GM18508 (cell line): ENCODE results near the gene RGS9.

Experiments used
- ATAC-seq: cut with Tn5 transposase; IDR thresholded peaks from one replicate; pipeline ENCODE4 v1.9.1; 2021; ENCODE audit warnings: moderate number of reproducible peaks; ENCODE audit not compliant: insufficient read depth, unreplicated experiment

The RGS9 gene

GRCh38 chr17:65154770-65155589, 17.8 kb downstream of the RGS9 start:
- peak; percentile 83 for ATAC-seq

GRCh38 chr17:65155622-65156021, 18.5 kb downstream of the RGS9 start:
- ATAC-seq, result peak; percentile 29

DNA sequence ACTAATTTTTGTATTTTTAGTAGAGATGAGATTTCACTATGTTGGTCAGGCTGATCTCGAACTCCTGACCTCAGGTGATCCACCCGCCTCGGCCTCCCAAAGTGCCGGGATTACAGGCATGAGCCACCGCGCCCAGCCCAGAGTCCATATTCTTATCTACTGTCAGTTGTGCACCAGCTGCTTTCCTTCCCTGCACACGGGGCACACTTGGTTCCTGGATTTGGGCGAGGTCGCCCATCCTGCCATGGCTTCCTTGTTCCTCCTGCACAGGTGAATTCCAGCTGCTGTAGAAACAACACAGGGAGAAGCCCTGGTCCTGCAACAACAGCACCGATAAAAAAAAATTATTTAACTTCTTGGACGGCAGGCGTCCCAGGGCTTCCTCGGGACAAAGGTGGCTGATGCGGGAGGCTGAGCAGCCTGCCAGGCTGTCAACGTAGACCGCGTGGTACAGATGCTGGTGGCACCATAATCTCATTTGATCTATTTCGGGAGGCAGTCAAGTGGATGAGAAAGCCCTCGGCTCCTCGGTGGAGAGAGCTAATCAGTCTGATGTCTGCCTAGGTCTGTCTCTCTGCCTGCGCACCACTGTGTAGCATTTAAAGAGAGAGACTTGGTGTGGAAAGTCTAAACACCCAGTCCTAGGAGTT, 19.1 kb downstream of the RGS9 start:
- no peak for ATAC-seq

DNA sequence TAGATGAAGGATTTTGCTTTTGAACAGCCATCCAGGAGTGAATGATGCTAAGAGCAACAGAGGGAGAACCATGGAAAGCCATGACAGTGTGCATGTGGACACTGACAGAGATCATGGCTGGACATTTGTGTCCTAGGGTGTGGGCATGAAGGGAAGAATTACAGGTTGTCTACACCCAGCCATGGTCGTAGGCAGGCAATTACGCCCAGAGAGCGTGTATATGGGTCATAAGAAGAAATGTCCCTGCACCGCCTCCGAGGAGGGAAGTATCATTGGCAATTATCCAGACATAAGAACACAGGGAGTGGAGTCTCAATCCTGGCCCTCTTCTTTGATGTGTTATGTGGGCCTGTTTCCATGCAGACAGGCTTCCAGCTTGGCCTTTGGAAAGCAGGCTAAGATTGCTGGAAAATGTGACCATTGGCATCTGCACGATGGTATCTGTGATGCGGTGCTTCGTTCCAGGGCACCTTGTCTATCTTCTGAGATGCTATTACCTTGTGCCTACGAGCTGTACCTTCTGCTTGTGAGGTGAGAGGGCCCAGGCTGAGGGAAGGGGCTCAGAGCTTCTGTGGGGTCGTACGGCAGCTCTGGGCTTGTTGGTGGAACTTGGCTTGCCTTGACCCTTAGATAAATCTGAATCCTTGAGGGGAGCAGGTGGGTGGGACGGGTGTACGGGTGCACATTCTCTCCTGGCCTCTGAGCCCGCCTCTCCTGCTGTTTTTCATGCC, 19.8 kb downstream of the RGS9 start:
- no peak for ATAC-seq

DNA sequence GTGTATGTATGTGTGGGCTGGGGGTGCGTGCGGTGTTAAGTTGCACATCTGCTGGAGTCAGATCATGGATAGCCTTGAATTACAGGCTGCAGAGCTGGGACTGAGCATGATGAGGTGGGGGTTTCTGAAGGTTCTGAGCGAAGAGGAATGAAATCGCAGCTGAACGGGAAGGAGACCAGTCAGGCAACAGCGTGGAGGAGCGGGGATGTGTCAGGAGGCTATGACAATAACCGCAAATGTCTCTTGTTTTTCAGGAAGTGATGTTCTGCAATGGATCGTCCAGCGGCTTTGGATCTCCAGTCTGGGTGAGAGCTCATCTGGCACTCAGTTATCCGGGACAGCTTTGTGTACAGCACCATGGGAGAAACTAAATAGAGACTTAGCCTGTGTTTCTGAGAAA, 20.9 kb downstream of the RGS9 start:
- no peak for ATAC-seq

DNA sequence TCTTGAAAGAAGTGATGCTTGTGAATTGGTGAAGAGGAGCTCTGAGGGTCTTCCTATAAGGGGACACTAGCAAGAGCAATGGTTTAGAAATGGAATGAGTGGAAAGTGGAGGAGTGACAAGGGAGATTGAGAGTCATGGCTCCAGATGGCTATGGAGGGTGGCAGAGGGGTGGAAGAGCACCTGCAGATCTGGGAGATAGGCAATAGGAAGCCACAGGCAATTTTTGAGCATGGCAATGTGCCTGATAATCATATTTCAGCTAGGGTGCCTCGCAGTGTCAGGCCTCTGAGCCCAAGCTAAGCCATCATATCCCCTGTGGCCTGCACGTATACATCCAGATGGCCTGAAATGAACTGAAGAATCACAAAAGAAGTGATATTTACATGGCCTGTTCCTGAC, 21.5 kb downstream of the RGS9 start:
- ATAC-seq, result no peak

DNA sequence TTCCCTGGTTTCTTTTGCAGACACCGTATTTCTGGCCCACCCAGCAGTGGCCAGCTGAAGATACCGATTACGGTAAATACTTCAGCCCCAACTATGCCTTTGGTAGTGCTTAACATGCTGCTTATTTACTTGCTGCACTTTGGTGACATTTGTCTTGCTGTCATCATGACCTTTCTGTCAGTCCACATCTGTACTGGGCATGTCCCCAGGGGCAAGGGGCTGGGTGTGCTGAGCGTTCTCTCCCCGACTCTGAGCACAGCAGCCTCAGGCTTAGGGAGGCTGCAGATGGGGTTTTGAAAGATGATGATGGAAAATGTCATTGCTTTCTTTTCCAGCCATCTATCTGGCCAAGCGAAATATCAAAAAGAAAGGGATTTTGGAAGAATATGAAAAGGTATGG, 23.3 kb downstream of the RGS9 start:
- ATAC-seq, result no peak

- ATAC-seq, result no peak
These were observed 26.9 kb downstream of the RGS9 start for GRCh38 chr17:65163990-65164495.

DNA sequence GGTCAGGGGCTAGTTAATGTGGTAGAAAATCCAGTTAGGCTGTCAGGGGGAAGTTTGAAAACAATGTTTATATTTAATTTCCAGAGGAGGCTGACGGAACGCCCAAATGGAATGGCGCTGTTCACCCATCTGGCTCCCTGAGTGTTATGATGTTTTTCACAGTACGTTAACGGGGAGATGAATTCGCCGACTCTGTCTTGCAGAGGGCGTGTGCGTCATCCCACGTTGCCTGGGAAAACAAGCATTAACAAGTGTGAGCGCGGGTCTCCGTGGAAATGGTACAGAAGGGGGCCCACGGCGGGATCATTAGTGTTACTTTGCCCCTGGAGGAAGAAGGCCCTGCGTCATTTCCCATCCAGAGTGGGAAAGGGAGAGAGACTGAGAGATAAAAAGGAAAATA, 29.6 kb downstream of the RGS9 start:
- no peak for ATAC-seq

GRCh38 chr17:65167566-65167965, 30.4 kb downstream of the RGS9 start:
- ATAC-seq, result no peak

GRCh38 chr17:65169691-65170090, 32.5 kb downstream of the RGS9 start:
- ATAC-seq, result no peak

GRCh38 chr17:65170839-65171238, 33.7 kb downstream of the RGS9 start:
- ATAC-seq, result no peak

GRCh38 chr17:65171752-65172151, 34.6 kb downstream of the RGS9 start:
- ATAC-seq, result no peak

- no peak for ATAC-seq
These were observed 35.4 kb downstream of the RGS9 start for GRCh38 chr17:65172496-65173136.

GRCh38 chr17:65173284-65173793, 36.2 kb downstream of the RGS9 start:
- ATAC-seq, result no peak

DNA sequence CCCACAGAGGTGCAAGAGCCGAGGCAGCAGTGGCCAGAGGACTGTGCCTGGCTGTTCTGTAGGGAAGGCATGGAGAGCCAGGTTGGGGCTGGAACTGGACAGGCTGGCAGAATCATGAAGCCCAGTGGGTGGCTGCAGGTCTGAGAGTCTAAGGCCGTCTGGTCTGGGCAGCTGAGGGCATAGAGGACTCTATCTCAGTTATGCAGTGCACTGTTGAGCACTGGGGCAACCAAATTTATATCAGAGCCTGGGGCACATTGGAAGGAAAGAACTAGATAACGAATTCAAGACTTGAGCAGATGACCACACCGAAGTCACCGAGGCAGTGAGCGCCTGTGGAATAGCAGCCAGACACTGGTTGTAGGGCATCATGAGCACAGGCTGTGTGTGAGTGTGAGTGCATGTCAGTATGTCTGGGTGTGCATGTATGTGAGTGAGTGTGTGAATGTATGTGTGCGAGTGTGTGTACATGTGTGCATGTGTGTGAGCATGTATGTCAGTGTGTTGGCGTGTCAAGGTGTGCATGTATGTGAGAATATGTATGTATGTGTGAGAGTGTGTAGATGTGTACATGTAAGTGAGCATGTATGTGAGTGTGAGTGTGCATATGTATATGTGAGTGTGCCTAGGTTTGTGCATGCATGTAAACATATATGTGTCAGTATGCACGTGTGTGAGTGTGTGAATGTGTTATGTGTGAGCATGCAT, 37.0 kb downstream of the RGS9 start:
- no peak for ATAC-seq

DNA sequence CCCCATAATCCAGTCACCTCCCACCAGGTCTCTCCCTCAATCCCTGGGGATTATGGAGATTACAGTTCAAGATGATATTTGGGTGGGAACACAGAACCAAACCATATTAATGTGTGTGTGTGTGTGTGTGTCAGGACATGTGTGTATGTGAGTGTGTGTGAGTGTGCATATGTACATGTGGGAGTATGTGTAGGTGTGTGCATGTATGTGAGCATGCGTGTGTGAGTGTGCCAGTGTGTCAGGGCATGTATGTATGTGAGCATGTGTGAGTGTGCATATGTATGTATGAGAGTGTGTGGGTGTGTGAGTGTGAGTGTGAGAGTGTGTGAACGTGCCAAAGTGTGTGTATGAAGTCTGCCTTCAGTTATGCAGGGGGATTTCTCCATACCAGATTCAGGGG, 37.8 kb downstream of the RGS9 start:
- no peak for ATAC-seq

DNA sequence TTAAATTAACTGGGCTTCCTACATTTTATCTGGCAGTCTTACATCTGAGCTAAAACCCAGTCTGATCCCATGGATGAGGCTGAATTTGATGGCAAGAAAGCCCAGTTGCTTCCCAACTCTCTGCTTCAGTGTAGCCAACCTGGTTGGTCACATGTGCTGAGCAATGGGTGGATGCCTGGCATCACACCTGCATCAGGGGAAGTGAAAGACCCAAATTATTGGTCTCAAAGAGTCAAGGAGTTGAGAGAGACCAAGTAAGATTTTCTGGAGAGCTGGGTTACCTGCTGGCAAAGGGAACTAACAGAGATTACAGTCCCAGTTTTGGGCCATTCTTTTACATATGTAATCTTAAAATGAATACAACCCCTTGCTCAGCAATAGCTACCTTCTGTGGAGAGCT, 38.8 kb downstream of the RGS9 start:
- no peak for ATAC-seq

DNA sequence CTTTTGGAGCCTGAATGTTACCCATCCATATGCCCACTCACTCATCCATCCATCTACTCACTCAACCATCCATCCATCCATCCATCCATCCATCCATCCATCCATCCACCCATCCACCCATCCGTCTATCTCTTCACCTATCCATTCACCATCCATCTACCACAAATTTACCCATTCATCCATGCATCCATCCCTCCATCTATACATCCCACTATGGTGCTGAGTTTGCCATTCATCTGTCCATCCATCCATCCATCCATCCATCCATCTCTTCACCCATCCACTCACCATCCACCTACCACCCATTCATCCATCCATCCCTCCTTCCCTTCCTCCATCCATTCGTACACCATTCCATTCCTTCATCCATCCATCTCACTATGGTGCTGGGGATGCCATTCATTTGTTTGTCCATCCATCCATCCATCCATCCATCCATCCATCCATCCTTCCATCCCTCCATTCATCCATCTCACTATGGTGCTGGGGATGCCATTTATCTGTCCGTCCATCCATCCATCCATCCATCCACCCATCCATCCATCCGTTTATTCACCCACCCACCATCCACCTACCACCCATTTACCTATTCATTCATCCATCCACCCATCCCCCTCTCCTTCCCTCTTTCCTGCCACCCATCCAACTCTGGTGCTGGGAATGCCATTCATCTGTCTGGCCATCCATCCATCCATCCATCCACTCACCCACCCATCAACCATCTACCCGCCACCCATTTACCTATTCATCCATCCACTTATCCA, 39.7 kb downstream of the RGS9 start:
- ATAC-seq, result no peak
